HCEC 1CT (cell line): ENCODE results near the gene MPP3.
A peak's percentile ranks its signal among the peaks of the same experiment; 100 is the strongest.
"Not testable (repeated sequence)": the region's sequence is repeated elsewhere in the genome, so short reads cannot be mapped to it uniquely, and the experiment has no call there.

Experiments
- DNase-seq: peaks from one replicate; pipeline ENCODE4 v3.0.0-alpha.2; 2017

The MPP3 gene

GRCh38 chr17:43860077-43860725 lies 27.3 kb upstream of the MPP3 start:
- no peak for DNase-seq

GRCh38 chr17:43857957-43858600 lies 25.1 kb upstream of the MPP3 start:
- DNase-seq: no peak

GRCh38 chr17:43857141-43857540 lies 24.2 kb upstream of the MPP3 start:
- DNase-seq: no peak

GRCh38 chr17:43856141-43856540 lies 23.2 kb upstream of the MPP3 start:
- no peak for DNase-seq

GRCh38 chr17:43855061-43855460 lies 22.1 kb upstream of the MPP3 start:
- no peak for DNase-seq

GRCh38 chr17:43854498-43854897 lies 21.6 kb upstream of the MPP3 start:
- DNase-seq: no peak

GRCh38 chr17:43853546-43853945 lies 20.6 kb upstream of the MPP3 start:
- no peak for DNase-seq

- no peak for DNase-seq
Observed at GRCh38 chr17:43852571-43852970, 19.6 kb upstream of the MPP3 start.

- no peak for DNase-seq
Observed at GRCh38 chr17:43849116-43849515, 16.2 kb upstream of the MPP3 start.

GRCh38 chr17:43848601-43849000 lies 15.7 kb upstream of the MPP3 start:
- DNase-seq: no peak

GRCh38 chr17:43846963-43847371 lies 14.0 kb upstream of the MPP3 start, which contains the start of gene CD300LG:
CD300LG (plus strand) TSS chr17:43847176; CDS start chr17:43847217, 41 bp downstream.
- no peak for DNase-seq

- DNase-seq: peak; percentile 60
Observed at GRCh38 chr17:43846221-43846712, 13.3 kb upstream of the MPP3 start.

- DNase-seq: no peak
Observed at GRCh38 chr17:43845766-43846165, 12.8 kb upstream of the MPP3 start.

- no peak for DNase-seq
Observed at GRCh38 chr17:43844241-43844640, 11.3 kb upstream of the MPP3 start.

GRCh38 chr17:43842975-43843325 lies 10.0 kb upstream of the MPP3 start:
- no peak for DNase-seq

- not testable (repeated sequence) for DNase-seq
Observed at GRCh38 chr17:43842091-43842974, 9.4 kb upstream of the MPP3 start.

- DNase-seq: no peak
Observed at GRCh38 chr17:43841282-43841681, 8.3 kb upstream of the MPP3 start.

- no peak for DNase-seq
Observed at GRCh38 chr17:43840814-43841213, 7.9 kb upstream of the MPP3 start.

GRCh38 chr17:43839670-43840108 lies 6.7 kb upstream of the MPP3 start:
- no peak for DNase-seq

GRCh38 chr17:43834106-43834505 lies 1.2 kb upstream of the MPP3 start:
- DNase-seq: peak; percentile 17

- peak; percentile 84 for DNase-seq
Observed at GRCh38 chr17:43832168-43832975, 574 bp downstream of the MPP3 start.

- no peak for DNase-seq
Observed at GRCh38 chr17:43831633-43832032, 1.3 kb downstream of the MPP3 start.
